H1 (cell line): ENCODE measurements around the gene AP3D1. TPM values are rescaled to one million over a fixed set of nuclear protein-coding genes. Genes with fewer than 3 reads are reported as not detected.

Experiments used
- RFX5 ChIP-seq: IDR thresholded peaks from 2 replicates; pipeline ENCODE4 v1.6.1; 2011; ENCODE audit warnings: low read depth, low read length, improper control_type of control experiment, borderline replicate concordance
- polyA plus RNA-seq, 7 experiments: library from polyadenylated mRNA; depleted of rRNA in 3 of 7; stranded (reverse) in 5 of 7; unstranded in 2 of 7; fragments of >200 nt in 5 of 7; fragments of 200-250 nt in 2 of 7; gene quantifications; 1 replicate in 5 of 7; 2 replicates in 1 of 7; 4 replicates in 1 of 7; pipeline versions ENCODE4 v1.2.1 to v1.2.3, GENCODE V29; 2011 to 2013; ENCODE audit warnings: missing spikeins in 2 of 7, mixed read lengths in 2 of 7
- total RNA-seq: library from RNA; stranded (reverse); fragmentation: NEBNext Ultra II Directional; extraction: Animal tissue kit (Norgen Biotek cat#: 25700); gene quantifications from 2 replicates; pipeline ENCODE4 v1.2.1, GENCODE V29; 2021

AP3D1 gene
- total and polyA plus RNA-seq, 2 of the 8 experiments (the other 6 are each of a cell fraction or from before 2014, with no cell fraction given) = 161 to 174 TPM

GRCh38 chr19:2115911-2116426 lies 35.4 kb downstream of the AP3D1 start (continued):
- no peak for TF ChIP-seq RFX5
